GM21360 (cell line): ENCODE results near the gene VEGFC.

Source experiments
- ATAC-seq: cut with Tn5 transposase; IDR thresholded peaks from one replicate; pipeline ENCODE4 v1.9.1; 2021; ENCODE audit warnings: mild to moderate bottlenecking, moderate library complexity; ENCODE audit not compliant: unreplicated experiment

VEGFC gene

GRCh38 chr4:176709417-176709816 is 83.3 kb downstream of the VEGFC start:
- ATAC-seq, result no peak

- ATAC-seq, result no peak
Observed at GRCh38 chr4:176708771-176709311, 83.9 kb downstream of the VEGFC start.

DNA sequence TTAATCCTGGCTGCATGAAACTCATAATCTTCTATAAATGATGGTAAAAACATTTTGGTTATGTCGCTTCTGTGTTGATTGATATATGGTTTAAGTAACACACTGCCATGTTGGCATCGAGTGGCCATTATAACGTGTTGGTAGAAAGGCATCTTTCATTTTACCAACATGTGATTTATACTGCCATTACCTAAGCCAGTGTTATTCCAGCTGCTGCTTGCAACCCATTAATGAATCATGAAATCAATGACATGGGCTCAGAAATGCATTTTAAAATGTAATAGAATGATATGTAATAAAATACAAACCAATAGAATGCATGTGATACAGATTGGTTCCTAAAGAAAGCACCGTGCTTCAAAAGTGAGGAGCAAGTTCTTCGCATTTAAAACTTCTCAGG is 102.0 kb downstream of the VEGFC start:
- ATAC-seq, result no peak

DNA sequence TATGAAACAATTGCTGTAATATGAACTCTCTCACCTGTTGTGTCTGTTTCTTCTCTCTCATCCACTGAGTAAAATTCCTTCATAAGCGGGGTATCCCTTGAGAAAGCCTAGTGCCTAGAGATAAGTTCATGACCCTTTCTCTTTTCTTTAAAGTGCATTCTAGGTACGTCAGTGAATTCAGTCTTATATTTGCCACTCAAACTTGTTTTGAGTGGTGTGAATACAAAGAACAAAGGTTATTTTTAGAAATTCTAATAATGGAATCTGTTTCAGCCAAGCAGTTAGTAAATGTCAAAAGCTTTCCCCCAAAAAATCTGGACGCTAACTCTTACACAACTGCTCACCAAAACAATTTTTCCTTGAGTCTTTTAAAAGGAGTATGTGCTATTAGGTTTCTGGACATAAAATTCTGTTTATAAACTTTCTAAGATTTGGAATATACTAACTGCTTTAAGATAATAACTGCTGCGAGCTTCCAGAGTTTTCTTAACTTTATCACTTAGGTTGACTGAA is 112.0 kb downstream of the VEGFC start:
- ATAC-seq, result no peak

DNA sequence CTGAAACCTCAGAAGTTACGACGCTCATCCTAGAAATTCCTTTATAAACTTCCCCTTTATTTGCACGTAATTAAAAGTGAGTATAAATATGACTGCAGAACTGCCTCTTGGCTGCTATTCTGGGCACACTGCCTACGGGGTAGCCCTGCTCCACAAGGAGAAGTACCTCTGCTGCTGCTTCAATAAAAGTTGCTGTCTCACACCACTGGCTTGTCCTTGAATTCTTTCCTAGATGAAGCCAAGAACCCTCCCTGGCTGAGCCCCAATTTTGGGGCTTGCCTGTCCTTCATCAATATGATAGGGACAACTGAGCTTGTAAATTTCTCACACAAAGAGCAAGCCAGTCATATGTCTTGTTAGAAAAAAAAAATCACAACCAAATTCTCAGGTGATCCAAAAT is 115.8 kb downstream of the VEGFC start:
- ATAC-seq, result no peak

- no peak for ATAC-seq
Observed at GRCh38 chr4:176675810-176676209, 116.9 kb downstream of the VEGFC start.

- ATAC-seq, result no peak
Observed at GRCh38 chr4:176671532-176671931, 121.2 kb downstream of the VEGFC start.

DNA sequence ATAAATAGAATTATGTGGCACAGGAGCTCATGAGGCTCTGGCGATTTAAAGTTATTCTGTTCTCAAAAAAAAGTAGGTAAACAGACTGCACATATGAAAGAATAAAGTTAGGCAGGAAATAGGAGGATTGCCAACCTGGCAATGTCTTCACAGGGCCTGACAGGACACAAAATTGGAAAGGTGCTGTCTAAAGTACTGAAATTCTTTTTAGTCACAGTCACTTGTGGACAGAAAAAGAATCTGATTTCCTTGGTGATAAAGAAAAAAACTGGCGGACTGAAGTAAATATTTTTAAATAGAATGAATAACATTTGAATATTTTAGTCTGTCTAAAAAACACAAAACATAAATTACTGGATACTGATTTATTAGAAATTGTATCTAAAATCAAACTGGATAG is 124.4 kb downstream of the VEGFC start:
- no peak for ATAC-seq

- no peak for ATAC-seq
Observed at GRCh38 chr4:176664964-176665363, 127.8 kb downstream of the VEGFC start.

- ATAC-seq, result no peak
Observed at GRCh38 chr4:176660561-176660960, 132.2 kb downstream of the VEGFC start.

GRCh38 chr4:176656108-176656507 is 136.6 kb downstream of the VEGFC start:
- ATAC-seq, result no peak

GRCh38 chr4:176654565-176655216 is 138.0 kb downstream of the VEGFC start:
- ATAC-seq, result no peak

DNA sequence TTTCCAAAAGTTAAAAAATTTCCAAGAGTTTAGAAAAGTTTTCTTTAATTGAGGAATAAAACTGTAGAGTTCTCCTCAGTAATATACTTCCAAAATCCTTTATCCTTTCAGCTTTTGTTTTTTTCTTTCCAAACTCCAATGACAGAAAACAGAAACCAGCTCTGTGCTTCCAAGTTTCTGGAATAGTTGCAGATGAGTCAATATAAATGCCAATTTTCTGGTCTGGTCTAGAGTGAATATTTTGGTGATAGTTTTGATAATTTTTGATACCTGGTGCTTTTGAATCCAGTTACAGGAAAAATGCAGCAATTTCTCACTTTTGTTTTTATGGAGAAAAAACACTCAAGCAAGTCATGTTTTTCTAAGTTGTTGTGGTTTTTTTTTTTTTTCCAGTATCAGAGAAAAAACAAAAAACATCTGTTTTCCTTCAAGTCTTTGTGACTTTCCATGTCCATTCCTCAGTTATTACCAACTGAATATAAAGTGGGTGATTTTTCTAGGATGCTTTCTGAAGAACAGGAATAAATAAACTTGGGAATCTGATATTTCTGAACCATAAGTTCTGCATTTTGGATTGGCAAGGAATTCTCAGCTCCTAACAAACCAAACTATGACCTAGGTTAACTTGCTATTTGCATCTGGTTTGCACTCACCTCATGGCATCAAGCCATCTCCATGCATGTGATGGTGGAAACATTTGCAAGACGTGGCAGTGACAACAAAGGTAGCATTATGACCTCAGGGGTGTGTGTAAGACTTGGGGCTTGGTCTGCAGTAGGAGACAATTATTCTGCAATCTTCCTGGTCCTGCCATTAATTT is 139.1 kb downstream of the VEGFC start:
- ATAC-seq, result no peak

DNA sequence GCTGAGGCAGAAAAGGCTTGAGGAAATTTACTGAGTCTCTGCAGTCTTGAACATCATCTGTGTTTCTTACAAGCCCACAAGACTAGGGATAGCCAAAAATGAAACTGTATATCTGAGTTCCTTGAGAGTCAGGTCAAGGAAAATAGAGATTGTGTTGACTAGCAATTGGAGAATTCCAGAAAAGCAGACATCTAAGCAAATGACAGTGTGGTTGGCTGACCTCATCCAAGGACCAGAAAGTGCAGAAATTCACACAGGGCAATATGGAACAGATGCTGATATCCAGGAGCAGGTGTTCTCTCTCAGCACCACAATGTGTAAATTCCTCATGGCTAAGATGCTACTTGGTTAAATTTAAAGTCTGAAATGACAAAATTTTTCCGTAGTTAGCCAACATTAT is 146.4 kb downstream of the VEGFC start:
- no peak for ATAC-seq

- no peak for ATAC-seq
Observed at GRCh38 chr4:176645246-176645960, 147.3 kb downstream of the VEGFC start.

- peak; percentile 66 for ATAC-seq
Observed at GRCh38 chr4:176642472-176642871, 150.2 kb downstream of the VEGFC start.

GRCh38 chr4:176641237-176641636 is 151.5 kb downstream of the VEGFC start:
- ATAC-seq, result no peak

DNA sequence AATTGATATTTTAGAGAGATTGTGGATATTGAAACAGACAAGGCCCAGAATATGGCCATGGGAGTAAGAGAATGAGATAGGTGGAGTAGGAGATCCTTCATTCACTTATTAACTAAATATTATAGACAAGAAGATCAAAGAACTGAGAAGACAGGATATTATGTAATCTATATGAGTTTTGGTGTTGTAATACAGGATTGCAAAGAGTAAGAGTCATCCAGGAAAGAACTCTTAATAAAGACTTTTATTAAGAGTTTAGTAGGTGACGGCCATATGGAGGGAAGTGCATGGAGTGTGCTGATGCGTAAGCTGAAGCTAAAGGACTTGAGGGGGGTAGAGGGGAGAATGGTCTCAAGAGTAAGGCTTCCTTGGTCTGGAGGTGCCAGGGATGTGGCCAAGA is 153.7 kb downstream of the VEGFC start:
- ATAC-seq, result no peak

- no peak for ATAC-seq
Observed at GRCh38 chr4:176636292-176636691, 156.4 kb downstream of the VEGFC start.

DNA sequence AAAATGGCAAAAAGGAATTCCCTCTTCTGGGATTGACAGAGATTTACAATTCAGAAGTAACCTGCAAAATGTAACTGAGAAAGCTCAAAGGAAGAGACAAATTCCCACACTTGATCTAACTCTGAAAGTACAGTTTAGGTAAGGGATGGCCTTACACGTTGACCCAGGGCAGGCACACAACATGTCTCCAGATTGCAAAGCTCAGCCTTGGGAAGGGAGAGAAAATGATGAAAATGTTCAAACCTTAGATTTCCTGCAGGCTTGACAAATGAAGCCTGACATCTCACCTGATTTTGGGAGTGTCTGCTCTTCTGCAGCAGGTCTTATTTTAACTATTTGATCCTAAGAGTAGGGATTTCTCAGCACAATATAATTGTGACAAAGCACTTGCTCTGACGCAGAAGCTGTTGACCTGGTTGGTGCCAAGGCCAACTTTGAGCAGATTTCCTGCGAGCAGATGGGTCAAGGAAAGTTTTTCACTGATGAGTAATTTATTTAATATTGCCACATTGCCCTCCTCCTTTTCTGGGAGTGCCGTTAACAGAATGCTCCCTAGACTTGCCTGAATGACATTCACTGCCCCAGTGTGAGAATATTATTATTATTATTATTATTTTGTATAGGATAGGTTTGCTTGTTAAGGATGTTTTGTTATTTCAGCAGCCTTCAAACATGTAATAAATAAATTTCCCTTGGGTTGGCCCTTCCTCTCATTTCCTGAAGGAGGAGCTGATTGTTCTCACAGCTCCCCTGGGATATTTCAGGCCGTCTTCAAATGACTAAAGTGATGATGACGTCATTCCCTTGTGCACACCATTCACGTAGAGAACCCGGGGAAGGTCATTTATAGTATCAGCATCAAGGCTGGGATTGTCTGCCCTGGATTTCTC is 157.1 kb downstream of the VEGFC start:
- no peak for ATAC-seq
